AG09319 (cell line): ENCODE measurements around the gene SCYL1.

Experiments used
- DNase-seq: peaks from one replicate; pipeline ENCODE4 v3.0.0-alpha.2; 2010; ENCODE audit warnings: low read depth; ENCODE audit errors: extremely low read depth
- TF ChIP-seq, protein P1 (sequence below): IDR thresholded peaks from 2 replicates; pipeline ENCODE4 v1.5.1; 2011; ENCODE audit warnings: low read depth, mild to moderate bottlenecking, inconsistent platforms, low read length, moderate library complexity

SCYL1 gene

DNA sequence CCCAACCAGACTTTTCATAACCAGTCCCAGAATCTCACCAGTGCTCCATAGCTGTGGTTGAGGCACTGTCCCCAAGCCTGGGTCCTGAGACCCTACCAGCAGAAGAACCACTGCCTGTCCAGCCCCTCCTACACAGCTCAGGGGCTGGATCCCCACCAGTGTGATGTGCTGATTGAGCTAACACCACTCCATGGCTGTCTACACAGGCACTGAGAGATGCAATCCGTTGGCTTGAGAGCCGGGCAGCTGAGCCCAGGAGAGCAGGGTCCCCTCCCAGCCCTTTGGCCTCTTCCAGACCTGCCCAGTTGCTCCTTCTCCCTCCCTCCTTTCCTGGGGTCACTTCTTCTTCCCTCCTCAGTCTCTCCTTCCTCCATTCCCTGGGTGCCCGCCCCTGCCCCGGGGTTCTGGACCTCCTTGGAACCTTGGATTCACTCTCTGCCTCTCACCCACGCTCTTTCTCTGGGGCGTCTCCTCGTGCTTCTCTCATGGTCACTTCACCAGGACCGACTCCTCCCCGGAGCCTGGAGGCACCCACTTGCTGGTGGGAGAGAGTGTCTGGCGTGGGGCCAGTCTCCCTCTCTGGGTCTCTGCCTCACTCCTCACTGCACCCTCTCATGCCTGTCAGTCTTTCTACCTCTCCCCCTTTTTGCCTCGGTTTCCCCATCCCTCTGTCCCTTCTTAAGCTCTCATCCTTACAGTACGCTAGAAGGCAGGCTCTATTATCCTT lies 706 bp upstream of the SCYL1 start:
- TF ChIP-seq, protein P1, sequence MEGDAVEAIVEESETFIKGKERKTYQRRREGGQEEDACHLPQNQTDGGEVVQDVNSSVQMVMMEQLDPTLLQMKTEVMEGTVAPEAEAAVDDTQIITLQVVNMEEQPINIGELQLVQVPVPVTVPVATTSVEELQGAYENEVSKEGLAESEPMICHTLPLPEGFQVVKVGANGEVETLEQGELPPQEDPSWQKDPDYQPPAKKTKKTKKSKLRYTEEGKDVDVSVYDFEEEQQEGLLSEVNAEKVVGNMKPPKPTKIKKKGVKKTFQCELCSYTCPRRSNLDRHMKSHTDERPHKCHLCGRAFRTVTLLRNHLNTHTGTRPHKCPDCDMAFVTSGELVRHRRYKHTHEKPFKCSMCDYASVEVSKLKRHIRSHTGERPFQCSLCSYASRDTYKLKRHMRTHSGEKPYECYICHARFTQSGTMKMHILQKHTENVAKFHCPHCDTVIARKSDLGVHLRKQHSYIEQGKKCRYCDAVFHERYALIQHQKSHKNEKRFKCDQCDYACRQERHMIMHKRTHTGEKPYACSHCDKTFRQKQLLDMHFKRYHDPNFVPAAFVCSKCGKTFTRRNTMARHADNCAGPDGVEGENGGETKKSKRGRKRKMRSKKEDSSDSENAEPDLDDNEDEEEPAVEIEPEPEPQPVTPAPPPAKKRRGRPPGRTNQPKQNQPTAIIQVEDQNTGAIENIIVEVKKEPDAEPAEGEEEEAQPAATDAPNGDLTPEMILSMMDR = no peak
- DNase-seq = no peak

DNA sequence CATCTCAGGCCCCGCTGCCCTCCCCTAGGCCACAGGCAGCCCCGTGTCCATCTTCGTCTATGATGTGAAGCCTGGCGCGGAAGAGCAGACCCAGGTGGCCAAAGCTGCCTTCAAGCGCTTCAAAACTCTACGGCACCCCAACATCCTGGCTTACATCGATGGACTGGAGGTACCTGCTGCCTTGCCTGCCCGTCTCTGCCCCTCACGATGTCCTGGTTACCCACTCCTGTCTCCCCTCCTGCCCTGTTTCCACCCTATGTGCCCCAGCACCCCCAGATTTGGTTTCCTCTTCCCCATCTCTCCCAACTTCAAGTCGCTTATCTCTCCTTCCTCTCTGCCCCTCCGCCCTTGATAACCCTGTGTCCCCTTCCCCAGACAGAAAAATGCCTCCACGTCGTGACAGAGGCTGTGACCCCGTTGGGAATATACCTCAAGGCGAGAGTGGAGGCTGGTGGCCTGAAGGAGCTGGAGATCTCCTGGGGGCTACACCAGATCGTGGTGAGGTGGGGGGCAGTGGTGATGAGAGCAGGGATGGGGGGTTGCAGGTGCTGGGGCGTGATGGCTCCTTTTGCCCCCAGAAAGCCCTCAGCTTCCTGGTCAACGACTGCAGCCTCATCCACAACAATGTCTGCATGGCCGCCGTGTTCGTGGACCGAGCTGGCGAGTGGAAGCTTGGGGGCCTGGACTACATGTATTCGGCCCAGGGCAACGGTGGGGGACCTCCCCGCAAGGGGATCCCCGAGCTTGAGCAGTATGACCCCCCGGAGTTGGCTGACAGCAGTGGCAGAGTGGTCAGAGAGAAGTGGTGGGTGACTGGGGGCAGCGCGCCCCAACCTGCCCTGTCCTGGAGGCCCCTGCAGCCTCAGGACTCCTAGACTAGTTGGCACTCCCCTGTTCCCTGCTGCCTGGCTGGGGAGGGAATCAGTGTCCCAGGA lies 930 bp downstream of the SCYL1 start:
- TF ChIP-seq, protein P1 = no peak
- no peak for DNase-seq

DNA sequence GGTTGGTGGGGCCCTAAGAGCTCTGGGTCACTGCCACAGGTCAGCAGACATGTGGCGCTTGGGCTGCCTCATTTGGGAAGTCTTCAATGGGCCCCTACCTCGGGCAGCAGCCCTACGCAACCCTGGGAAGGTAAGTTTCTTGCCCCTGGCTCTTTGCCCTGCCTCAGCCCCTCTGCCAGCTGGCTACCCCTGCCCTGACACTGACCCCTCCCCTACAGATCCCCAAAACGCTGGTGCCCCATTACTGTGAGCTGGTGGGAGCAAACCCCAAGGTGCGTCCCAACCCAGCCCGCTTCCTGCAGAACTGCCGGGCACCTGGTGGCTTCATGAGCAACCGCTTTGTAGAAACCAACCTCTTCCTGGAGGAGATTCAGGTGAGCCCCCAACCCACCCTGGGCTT lies 1.9 kb downstream of the SCYL1 start:
- TF ChIP-seq, protein P1 = no peak
- no peak for DNase-seq

DNA sequence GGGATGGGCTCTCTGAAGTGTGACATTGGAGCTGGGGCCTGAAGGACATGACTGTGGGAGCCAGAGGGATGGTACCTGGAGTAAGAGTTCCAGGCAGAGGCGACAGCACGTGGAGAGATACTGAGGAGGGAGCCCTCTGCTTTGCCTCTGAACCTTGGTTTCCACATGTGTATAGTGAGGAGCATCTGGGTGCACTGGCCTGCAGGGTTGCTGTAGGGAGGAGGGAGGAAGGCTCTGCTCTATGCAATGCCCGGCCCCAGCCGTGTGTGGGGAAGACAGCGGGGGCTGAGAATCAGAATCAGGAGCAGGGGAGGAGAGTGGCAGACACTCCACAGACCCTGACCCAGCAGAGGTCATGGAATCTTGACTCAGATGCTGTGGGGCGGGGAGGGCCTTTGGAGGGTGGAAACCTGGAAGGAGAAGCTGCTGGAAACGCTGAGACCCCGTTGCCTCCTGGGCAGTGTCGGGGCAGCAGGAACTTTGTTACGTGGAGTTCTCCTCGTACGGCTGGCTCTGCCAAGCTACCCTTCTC lies 4.0 kb downstream of the SCYL1 start:
- DNase-seq = no peak
- TF ChIP-seq, protein P1 = no peak

DNA sequence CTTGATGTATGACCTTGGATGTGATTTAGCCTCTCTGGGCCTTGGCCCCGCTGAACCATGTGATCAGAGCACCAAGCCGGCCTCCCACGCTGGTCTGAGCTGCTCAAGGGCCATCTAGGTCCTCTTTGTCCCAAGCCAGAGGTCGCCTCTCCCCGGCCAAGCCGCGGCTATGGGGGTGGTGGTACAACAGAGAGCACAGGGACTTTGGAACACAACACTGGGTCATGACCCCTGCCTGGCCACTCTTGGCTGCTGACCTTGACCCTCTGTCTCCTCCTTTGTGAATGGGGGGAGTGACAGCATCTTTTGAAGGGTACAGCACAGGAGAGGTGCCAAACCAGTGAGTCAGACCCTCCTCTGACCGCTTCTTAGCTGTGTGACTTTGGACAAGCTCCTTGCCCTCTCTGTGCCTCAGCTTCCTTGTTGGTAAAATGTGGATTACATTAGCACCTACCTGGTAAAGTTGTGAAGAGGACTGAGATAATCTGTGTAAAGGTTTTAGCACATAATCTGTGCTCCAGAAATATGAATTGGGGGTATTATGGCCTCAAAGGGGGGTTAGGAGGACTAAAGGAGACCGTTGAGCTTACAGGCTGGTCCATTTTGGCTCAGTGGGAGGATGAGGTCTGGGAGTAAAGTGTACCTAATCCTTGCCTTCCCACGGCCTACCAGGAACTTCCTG lies 4.7 kb downstream of the SCYL1 start:
- TF ChIP-seq, protein P1 = no peak
- DNase-seq = no peak

DNA sequence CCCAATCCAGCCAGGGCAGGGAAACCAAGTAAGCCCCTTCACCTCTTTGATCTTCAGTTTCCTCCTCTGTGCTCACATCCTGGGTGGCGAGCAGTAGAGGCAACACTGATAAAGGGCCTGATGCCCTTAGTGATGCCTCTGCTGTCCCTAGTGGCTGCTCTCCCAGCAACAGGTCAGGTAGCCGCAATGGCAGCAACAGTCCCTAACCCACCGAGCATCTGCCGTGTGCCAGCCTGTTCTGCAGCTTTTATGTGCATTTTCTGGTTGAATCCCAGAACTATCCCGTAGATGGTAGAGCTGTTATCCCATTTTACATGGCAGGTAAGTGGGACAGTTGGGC lies 5.2 kb downstream of the SCYL1 start:
- no peak for DNase-seq
- TF ChIP-seq, protein P1 = no peak; the same call in none of the 2 replicates
